NOMO-1 treated with dmso at 0.1 percent for 144 hours (cell line): ENCODE data around the gene XPNPEP1.
A peak's percentile ranks its signal among the peaks of the same experiment; 100 is the strongest.
"Not testable (repeated sequence)": the region's sequence is repeated elsewhere in the genome, so short reads cannot be mapped to it uniquely, and the experiment has no call there.

ENCODE experiments used
- DNase-seq: peaks from one replicate; lab custom pipeline; 2025; ENCODE audit not compliant: unreplicated experiment; lab: John Stamatoyannopoulos, UW

XPNPEP1 gene

GRCh38 chr10:109924967-109925620 lies 1.8 kb upstream of the XPNPEP1 start:
- DNase-seq, result no peak

GRCh38 chr10:109924087-109924486 lies 776 bp upstream of the XPNPEP1 start:
- DNase-seq, result no peak

DNA sequence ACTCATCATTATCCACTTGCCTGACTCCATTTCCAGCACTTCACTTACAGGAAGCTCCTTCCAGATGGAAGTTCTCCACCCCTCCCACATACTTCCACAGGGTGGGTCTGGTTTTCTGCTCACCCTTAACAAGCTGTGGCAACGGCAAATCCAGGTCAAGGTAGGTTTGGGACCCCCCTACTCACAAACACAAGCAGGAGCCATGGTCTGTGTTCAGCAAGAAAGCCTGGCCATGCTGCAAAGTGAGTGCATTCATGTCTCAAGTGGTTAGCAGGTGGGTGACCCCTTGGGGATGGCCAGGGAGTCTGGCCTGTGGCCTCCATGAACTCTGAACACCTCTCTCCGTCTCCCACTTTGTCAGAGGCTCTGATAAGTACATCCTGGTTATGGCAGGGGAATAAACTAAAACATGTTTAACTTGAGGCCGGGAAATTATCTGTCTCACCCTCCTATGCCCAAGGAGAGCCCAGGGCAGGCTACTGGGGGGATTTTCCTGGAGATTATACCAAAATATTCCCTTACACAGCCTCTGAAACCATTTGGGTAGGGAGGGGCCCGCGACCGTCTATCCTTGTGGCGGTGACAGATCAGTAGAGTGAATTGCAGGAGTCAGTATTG lies 844 bp downstream of the XPNPEP1 start:
- DNase-seq, result no peak

DNA sequence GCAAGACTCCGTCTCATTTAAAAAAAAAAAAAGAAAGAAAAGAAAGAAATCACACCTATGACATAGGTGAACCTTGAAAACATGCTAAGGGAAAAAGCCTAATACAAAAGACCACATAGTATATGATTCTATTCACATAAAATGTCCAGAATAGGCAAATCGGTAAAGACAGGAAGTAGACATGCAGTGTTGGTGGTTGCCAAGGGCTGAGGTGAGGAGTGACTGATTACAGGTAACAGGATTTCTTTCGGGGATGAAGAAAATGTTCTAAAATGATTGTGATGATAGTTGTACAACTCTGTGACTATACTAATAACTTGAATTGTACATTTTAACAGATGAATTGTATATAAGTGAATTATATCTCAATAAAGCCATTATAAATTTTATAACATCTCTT lies 3.3 kb downstream of the XPNPEP1 start:
- no peak for DNase-seq

DNA sequence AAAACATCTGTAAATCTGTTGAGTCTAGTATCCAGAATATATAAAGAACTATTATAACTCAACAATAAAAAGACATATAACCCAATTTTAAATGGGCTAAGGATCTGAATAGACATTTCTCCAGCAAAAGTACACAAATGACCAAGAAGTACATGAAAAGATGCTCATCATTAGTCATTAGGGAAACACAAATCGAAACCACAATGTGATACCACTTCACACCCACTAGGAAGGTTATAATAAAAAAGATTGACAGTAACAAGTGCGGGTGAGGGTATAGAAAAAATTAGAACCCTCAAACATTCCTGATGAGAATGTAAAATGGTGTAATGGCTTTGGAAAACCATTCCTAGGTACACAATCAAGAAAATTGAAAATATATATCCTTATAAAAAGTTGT lies 4.1 kb downstream of the XPNPEP1 start:
- no peak for DNase-seq

DNA sequence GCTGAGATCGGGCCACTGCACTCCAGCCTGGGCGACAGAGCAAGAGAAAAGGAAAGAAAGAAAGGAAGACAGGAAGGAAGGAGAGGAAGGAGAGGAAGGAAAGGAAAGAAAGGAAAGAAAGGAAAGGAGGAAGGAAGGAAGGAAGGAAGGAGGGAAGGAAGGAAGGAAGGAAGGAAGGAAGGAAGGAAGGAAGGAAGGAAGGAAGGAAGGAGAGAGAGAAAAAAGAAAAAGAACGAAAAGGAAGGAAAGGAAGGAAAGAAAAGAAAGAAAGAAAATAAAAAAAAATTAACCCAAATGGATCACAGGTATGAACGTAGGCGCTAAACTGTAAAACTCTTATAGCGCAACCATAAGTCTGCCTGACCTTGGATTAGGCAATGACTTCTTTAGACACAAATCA lies 4.6 kb downstream of the XPNPEP1 start:
- DNase-seq, result not testable (repeated sequence)

DNA sequence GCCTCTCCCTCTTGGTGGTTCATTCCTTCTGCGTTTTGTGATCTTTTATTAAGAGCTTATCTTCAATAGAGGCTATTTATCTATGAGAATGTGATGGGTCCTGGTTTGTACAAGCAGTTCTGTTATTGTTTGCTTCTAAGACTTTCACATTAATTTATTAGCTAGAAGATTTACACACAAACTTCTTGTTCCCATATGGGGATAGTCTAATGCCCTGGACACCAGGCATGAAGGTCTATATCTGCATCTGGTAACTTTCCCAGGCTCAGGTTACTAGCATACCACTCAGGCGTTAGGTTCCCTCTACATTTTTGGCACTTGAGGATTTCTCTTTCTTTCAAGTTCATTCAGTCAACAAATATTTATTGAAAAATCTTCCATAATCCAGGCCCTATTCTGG lies 7.7 kb downstream of the XPNPEP1 start:
- no peak for DNase-seq

DNA sequence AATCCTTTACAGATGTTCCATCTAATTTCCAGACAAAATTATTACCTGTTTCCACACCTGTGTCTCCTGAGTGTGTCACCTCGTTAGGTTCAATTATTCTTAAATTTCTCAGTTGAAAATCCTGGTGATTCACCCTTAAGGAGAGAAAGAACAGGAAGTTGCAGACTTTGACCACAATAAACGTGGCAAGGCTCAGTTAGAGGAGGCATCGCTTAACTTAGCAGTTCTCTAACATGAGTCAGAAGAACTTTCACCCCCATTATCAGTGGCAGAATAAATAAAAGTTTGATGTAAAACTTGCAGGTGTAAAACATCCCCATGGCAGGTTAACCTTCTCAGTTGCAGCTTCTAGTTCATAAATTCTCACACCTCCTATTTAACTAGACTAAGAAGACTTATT lies 8.3 kb downstream of the XPNPEP1 start:
- peak; percentile 76 for DNase-seq

DNA sequence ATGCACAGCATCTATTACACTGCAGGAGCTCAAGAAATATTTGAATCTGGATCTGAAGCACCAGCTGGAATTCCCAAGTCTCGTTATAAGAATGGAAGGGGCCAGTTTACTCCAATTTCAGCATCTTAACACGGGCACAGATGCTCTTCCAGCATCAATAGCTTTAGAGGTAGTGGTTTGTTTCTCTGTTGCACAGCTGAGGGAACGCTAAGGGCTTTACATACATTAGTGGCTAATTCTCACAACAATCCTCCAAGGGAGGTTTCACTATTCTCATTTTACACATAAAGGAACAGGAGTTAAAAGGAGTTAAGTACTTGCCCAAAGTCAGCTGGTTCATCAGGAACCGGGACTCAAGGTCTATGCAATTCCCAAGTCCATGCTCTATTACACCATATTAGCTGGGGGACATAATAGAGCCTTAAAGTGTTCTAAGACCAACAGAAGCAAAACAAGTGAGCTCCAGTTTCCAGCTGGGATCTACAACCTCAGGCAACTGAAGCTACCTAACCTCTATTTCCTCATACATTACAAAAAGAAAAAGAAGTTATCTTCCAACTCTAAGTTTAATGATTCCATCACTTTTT lies 9.9 kb downstream of the XPNPEP1 start:
- no peak for DNase-seq

DNA sequence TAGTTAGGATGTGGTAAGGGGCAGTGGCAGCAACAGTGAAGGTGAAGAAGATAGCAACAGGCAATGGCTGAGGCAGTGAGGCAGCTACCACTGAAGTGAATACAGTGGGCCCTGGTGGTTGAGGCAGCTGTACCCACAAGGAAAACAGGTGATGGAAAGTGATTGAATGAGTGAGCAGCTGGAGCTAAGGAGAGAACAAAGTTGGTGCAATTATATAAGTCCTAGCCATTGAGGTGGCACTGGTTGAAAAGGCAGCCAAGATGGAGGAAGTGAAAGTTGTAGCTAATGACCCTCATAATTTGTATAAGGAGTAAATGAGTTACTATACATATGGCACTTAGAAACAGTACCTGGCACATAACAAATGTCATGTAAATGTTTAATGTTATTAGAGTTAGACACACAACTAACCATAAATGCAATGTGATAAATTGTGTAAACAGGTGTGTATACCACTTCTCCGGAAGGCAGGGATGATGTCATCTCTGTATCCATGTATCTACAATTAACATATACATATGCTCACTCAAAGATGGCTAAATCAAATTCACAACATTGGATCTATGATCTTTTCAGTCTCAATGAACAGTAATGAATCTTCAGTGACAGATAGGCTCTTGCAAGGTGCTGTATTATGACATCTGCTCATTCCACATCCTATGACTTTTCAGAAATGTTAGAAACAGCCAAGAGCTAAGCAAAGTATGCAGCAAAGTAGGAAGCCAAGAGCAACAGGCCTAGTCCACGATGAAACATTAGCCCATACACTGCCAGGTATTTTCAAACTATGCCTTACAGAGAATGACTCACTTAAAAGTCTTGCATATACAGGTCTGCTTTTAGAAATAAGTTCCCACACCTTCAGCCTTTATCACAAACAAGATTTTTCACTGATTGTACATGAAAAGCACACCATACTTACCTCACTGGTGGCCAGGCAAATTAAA lies 10.7 kb downstream of the XPNPEP1 start:
- DNase-seq, result peak; percentile 55

DNA sequence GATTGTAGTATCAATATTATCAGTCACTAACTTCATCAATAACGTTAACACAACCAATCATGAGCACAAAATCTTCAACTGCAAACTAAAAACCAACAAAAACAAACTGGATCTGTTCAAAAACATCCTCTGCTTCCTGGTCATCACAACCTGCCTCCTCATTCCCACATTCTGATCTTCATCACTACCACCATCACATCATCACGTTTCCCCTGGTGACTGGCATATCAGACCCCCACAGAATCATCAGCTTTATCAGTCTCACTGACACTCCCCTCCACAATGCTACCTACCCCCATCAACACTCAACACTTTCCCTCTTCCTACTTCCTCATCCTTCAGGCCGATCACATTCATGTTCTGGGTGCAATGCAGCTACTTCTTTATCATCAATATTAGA lies 11.4 kb downstream of the XPNPEP1 start:
- no peak for DNase-seq

DNA sequence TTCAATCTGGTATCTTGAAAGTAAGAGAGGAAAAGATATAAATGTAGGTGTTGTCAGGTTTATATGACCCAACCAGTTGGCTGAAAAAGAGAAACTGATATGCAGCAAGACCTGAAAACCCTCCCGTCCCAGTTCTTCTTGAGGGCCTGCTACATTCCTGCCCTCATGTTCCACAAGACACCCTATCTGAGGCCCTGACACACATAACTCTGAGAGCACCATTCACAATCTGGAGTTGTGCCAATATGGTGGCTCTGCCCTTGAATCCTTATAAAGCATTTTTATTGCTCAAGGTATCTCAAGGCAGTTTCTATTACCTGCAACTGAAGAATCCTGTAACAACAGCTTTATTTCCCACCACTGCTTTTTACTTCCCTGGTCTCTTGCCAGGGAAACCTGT lies 17.0 kb downstream of the XPNPEP1 start:
- DNase-seq, result no peak

- DNase-seq, result no peak
Measured at GRCh38 chr10:109904397-109904796, 18.9 kb downstream of the XPNPEP1 start.

DNA sequence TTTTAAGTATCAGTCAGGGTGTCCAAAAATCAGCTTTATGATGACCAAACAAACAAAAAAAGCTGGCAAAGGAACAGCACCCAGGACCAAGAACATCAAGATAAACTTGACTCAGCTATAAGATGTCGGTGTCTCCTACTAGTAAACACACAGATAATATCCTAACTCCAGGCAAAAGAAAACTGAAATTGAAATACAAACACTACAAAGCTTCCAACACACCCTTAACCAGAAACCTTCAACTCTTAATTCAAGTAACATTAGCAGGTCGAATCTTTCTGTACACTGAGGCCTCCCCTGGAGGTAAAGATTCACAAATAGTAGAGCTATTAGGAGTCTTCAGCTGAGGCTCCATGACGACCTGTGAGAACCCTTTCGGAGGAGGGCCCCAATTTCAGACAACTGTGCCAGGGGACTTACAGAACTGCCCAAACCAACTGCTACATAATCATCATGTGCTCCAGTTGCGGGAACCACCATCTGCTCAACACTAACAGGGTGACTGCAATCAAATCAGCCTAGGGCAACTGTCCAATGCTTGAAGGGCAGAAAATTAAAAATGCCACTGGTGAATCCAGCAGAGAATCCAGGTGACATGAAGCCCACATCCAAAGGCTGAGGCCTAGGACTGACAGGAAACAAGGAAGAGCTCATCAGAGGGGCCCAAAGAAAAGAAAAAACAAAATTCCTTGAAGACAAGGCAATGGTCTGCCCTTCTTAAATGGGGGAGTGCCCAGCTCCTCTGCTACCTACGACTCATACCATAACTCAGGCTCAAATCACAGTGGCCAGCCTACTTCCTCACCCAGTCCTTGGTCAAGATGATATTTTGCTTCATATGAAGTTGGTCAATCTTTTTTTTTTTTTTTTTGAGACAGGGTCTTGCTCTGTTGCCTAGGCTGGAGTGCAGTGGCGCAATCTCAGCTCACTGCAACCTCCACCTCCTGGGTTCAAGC lies 20.0 kb downstream of the XPNPEP1 start:
- no peak for DNase-seq

GRCh38 chr10:109899356-109900331 lies 23.7 kb downstream of the XPNPEP1 start:
- DNase-seq, result no peak

DNA sequence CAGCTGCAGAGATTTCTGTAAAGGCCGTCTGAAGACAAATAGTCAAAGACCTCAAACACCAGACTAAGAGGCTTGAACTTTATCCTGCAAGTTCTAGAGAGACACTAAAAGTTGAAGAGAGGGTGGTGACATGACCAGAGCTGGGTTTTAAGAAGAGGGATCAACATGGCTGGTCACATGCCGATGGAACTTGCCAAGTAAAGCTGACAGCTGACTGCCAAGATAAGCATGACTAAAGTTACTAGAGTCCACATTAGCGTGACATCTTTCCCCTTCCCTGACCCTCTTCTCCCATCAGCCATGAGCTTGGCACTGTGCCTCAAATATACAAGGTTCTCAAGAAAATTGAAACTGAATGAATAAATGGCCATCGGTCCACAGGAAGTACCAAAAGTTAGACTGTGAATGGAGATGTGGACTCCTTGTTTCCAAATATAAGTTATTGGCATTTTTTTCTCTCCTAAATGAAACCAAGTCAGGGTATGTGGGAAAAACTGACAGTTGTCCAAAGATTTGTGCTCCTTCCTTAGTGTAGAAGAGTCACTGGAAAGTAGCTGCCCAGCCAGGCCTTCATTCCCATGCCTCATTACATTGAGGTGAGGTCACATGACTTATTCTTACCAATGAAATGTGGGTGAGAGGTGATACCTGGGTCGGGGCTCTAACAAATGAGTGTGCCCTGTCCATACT lies 24.5 kb downstream of the XPNPEP1 start:
- no peak for DNase-seq

- no peak for DNase-seq
Measured at GRCh38 chr10:109898007-109898406, 25.3 kb downstream of the XPNPEP1 start.

GRCh38 chr10:109895848-109896247 lies 27.5 kb downstream of the XPNPEP1 start:
- no peak for DNase-seq
